GM12874 (cell line): ENCODE results near the gene SLC25A22.

Experiments
- TF ChIP-seq, protein P1 (sequence below): IDR thresholded peaks from 2 replicates; pipeline ENCODE4 v1.5.1; 2011; ENCODE audit warnings: low read depth, mild to moderate bottlenecking, control low read depth, low read length, moderate library complexity; ENCODE audit not compliant: insufficient read depth

The SLC25A22 gene

DNA sequence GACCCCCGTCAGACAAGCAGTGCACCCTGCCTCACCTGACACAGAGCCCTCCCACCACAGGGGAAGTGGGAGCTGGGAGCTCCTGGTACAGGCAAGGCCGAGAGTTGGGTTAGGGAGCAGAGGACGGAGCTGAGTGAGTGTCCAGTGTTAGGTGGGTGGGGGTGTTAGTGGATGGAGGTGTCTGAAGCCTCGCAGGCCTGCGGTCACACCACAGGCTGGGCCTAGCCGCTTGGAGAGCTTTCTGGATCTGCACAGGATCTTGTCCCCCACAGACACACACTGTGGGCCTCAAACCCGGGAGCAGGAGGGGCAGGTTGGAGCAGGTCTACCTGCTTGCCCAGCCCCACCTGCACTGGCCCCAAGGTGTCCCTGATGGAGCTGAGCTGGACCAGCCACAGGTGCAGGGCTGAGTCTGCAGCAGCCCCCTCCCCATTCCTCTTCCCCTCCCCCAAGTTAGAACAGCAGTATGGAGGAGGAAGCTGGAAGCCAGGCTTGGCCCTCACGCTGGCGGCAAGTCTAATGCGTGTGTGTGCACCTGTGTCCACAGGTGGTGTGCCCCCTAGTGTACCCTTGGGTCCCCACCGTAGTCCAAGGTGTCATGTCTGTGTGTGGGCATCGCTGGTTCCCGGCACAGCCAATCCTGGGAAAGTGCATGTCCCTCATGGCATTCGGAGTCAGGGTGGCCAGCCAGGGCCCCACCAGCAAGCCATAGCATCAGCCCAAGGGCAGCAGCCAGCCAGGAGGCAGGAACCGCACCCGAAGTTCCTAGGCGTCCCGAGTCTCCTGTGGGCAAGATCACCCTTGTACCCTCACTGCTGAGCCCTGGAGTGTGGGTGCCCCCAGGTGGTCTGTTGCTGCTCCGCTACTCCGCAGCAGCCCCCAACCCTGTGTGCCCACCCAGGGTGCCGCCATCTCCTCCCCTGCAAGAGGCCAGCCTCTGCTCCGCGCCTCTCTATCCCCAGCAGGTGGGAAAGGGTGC is 18.8 kb downstream of the SLC25A22 start:
- TF ChIP-seq, protein P1, sequence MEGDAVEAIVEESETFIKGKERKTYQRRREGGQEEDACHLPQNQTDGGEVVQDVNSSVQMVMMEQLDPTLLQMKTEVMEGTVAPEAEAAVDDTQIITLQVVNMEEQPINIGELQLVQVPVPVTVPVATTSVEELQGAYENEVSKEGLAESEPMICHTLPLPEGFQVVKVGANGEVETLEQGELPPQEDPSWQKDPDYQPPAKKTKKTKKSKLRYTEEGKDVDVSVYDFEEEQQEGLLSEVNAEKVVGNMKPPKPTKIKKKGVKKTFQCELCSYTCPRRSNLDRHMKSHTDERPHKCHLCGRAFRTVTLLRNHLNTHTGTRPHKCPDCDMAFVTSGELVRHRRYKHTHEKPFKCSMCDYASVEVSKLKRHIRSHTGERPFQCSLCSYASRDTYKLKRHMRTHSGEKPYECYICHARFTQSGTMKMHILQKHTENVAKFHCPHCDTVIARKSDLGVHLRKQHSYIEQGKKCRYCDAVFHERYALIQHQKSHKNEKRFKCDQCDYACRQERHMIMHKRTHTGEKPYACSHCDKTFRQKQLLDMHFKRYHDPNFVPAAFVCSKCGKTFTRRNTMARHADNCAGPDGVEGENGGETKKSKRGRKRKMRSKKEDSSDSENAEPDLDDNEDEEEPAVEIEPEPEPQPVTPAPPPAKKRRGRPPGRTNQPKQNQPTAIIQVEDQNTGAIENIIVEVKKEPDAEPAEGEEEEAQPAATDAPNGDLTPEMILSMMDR: no peak

DNA sequence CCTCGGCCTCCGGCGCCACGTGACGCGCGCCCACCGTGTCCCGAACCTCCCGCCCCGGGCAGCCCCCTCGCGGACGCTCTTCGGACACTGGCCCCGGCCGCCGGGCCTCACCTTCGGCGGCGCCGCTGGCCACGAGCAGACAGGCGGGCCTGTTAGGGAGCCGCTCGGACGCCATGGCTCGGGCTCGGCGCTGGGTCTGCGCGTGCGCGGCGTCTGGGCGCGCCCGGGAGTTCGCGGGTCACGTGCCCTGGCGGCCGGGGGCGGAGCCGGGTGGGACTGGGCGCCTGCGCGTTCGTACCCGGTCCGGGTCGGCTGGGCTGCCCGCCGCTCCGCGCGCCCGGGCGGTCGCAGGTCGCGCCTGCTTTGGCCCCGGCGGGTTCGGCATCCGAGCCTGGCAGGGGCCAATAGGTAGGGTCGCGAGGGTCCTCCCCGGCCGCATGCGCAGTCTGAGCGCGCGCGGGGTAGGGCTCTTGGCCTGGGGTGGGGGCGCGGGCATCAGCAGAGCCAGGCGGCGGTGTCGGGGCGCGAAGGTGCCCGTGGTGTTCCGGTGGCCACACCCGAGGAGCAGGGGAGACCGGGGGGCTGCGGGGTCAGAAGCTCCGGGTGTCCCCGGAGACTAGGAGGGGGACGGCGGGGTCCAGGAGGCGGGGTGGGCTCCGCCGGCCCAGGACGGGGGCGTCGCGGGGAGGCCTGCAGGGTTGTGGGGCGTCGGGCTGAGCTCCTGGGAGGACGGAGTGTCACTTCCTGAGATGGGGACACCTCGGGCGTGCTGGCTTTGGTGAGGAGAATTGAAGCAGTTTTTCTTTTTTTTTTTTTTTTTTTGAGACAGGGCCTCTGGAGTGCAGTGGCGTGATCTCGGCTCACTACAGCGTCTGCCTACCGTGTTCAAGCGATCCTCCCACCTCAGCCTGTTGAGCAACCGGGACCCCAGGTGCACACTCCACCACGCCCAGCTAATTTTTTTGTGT is 20.5 kb downstream of the SLC25A22 start, which contains the start of gene GATD1:
GATD1 (minus strand) TSS at position 200 of the 968 bp plus-strand sequence; CDS start at position 175, 25 bp downstream.
- TF ChIP-seq, protein P1: no peak

DNA sequence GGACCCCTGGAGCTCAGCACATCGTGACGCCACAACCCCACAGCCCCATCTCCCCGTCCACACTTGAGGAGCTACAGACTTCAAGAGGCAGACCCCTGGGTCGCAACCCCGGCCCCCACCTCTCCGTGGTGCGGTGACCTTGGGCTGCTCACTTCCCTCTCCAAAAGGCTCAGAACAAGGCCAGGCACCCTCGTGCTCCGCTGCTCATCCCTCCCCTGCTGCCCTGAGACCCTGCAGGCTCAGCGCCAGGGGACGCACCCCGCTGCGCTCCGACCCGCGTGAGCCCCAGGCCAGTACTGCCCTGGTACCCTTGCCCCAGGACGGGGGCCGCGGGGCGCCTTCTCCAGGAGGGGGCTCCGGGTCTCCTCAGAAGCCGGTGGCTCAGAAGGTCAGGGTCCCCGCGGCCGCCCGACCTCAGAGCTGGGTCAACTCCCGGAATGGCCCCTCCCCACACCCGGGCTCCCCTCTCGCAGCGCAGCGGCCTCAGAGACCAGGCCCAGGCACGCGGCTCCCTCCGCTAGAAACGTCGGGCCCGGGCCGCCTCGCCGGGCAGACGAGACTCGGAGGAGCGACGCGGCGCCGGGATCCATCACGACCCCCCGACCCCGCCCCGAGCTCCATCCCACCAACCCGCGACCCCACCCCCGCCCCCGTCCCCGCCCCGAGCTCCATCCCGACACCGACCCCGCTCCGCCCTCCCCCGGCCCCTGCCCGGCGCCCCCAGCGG is 21.4 kb downstream of the SLC25A22 start:
- TF ChIP-seq, protein P1: no peak

GRCh38 chr11:776263-776560 is 21.9 kb downstream of the SLC25A22 start:
- TF ChIP-seq, protein P1: no peak

GRCh38 chr11:774873-775592 is 23.0 kb downstream of the SLC25A22 start:
- TF ChIP-seq, protein P1: no peak

GRCh38 chr11:773830-774229 is 24.3 kb downstream of the SLC25A22 start:
- TF ChIP-seq, protein P1: no peak
